Natural killer cell (primary cell): ENCODE data around the gene TOR1B. TPM values are rescaled to one million over a fixed set of nuclear protein-coding genes. Genes with fewer than 3 reads are reported as not detected.
A peak's percentile ranks its signal among the peaks of the same experiment; 100 is the strongest.

Experiments used
- ATAC-seq, 3 donors: fragments of 150-1000 bp in 2 of 3; fragments of 200-7000 bp in 1 of 3; cut with Tn5 transposase; 1 replicate in 1 of 3; 2 replicates in 2 of 3; pipeline ENCODE4 v1.10.0; 2021; ENCODE audit warnings: mild to moderate bottlenecking in 2 of 3, moderate library complexity in 2 of 3
- DNase-seq, 2 donors: peaks; one replicate each; pipeline versions ENCODE4 v3.0.0 to v3.0.0-alpha.2; 2013 to 2021; ENCODE audit warnings: mixed read lengths in 1 of 2
- H3K27ac ChIP-seq: one replicate; pipeline ENCODE4 v1.5.1; 2013; ENCODE audit warnings: mild to moderate bottlenecking, low read length
- H3K27me3 ChIP-seq: one replicate; pipeline ENCODE4 v1.6.1; 2013; ENCODE audit warnings: low read length; ENCODE audit not compliant: control insufficient read depth, insufficient read depth
- H3K36me3 ChIP-seq: one replicate; pipeline ENCODE4 v1.6.1; 2013; ENCODE audit warnings: low read length; ENCODE audit not compliant: control insufficient read depth, insufficient read depth
- H3K4me1 ChIP-seq: one replicate; pipeline ENCODE4 v1.6.1; 2013; ENCODE audit warnings: low read length; ENCODE audit not compliant: control insufficient read depth, insufficient read depth
- H3K4me3 ChIP-seq: one replicate; pipeline ENCODE4 v1.5.1; 2013; ENCODE audit warnings: low read length
- H3K9me3 ChIP-seq: one replicate; pipeline ENCODE4 v1.6.1; 2013; ENCODE audit warnings: low read length; ENCODE audit not compliant: control insufficient read depth, insufficient read depth
- H3K27ac Mint-ChIP-seq, 2 donors: one replicate each; pipeline ENCODE4 v1.8.0; 2022; ENCODE audit warnings: mild to moderate bottlenecking in 2 of 2, mixed read lengths in 2 of 2, moderate library complexity in 1 of 2
- H3K27me3 Mint-ChIP-seq, 2 donors: one replicate each; pipeline ENCODE4 v1.8.0; 2022; ENCODE audit warnings: low read depth in 2 of 2, mixed read lengths in 2 of 2
- H3K36me3 Mint-ChIP-seq: one replicate; pipeline ENCODE4 v1.8.0; 2022; ENCODE audit warnings: mixed read lengths
- H3K4me1 Mint-ChIP-seq, 2 donors: one replicate each; pipeline ENCODE4 v1.8.0; 2022; ENCODE audit warnings: mixed read lengths in 2 of 2
- H3K4me3 Mint-ChIP-seq: one replicate; pipeline ENCODE4 v1.8.0; 2022; ENCODE audit warnings: mild to moderate bottlenecking, moderate library complexity, mixed read lengths
- H3K9me3 Mint-ChIP-seq, 2 donors: one replicate each; pipeline ENCODE4 v1.8.0; 2022; ENCODE audit warnings: mixed read lengths in 2 of 2
- CTCF ChIP-seq: fragments of 200-600 bp; IDR thresholded peaks from one replicate; pipeline ENCODE4 v1.8.0; 2022; ENCODE audit warnings: antibody characterized with exemption
- WGBS: methylation state at CpG from one replicate; pipeline ENCODE4 v1.1.7; 2013; ENCODE audit warnings: missing lambda C conversion rate; ENCODE audit not compliant: insufficient coverage; 5-methylcytosine and 5-hydroxymethylcytosine counted together
- intact Hi-C: fragments of 100-400 bp; cut with micrococcal nuclease; formaldehyde crosslinking; loops from one replicate; pipeline ENCODE4 v1.14.2; 2022
- total RNA-seq, 4 donors: library from RNA; stranded (reverse); fragments of 120-200 nt in 1 of 4; gene quantifications; one replicate each; pipeline versions ENCODE4 v1.2.3 to v1.2.4, GENCODE V29; 2013 to 2022

The TOR1B gene
- total RNA-seq, 3 donors from 2014 or later (not counting 1 experiment from before 2014, with no cell fraction given), result 20.2 to 30.5 (median 23.9) TPM

GRCh38 chr9:129812385-129812784, 9.4 kb downstream of the TOR1B start:
- Histone ChIP-seq H3K36me3 (peaks cover 64% of the 10 kb centered on the region), H3K27me3 (no peaks in the 10 kb centered on the region), H3K4me1 (no peaks in the 10 kb centered on the region), H3K4me3 (no peak overlapping the region), H3K27ac (no peak overlapping the region), H3K9me3 (no peaks in the 10 kb centered on the region)
- whole genome bisulfite sequencing, result 96% methylated on average over 9 of the region's 9 CpGs
- H3K4me1 Mint-ChIP-seq, result peaks cover 9 to 16% of the 10 kb centered on the region in 2 donors
- ATAC-seq (no peak), DNase-seq (no peak)
- intact Hi-C loops, result no loop called here
- no peak overlapping the region for H3K4me3 Mint-ChIP-seq
- no peaks in the 10 kb centered on the region for H3K9me3 Mint-ChIP-seq
- peak overlapping the region in 1 of 2 donors; percentile 22 for H3K27ac Mint-ChIP-seq
- H3K36me3 Mint-ChIP-seq, result peaks cover 8% of the 10 kb centered on the region
- no peak for TF ChIP-seq CTCF
- H3K27me3 Mint-ChIP-seq, result no peaks in the 10 kb centered on the region

- no peaks in the 10 kb centered on the region for H3K27me3 ChIP-seq
- DNase-seq (no peak), ATAC-seq (no peak)
- no peak overlapping the region for H3K27ac ChIP-seq
- H3K9me3 Mint-ChIP-seq, result no peaks in the 10 kb centered on the region
- intact Hi-C loops, result no loop called here
- peaks cover 8% of the 10 kb centered on the region for H3K36me3 Mint-ChIP-seq
- H3K27ac Mint-ChIP-seq, result no peak overlapping the region
- no peak overlapping the region for H3K4me3 Mint-ChIP-seq
- peaks cover 13 to 18% of the 10 kb centered on the region in 2 donors for H3K4me1 Mint-ChIP-seq
- peaks cover 70% of the 10 kb centered on the region for H3K36me3 ChIP-seq
- TF ChIP-seq CTCF, result no peak
- H3K4me1 ChIP-seq, result no peaks in the 10 kb centered on the region
- H3K9me3 ChIP-seq, result no peaks in the 10 kb centered on the region
- H3K27me3 Mint-ChIP-seq, result no peaks in the 10 kb centered on the region
- no peak overlapping the region for H3K4me3 ChIP-seq
- WGBS, result 96% methylated on average over 9 of the region's 9 CpGs
Measured at GRCh38 chr9:129813661-129814060, 10.7 kb downstream of the TOR1B start.

- Histone ChIP-seq H3K4me1 (no peaks in the 10 kb centered on the region), H3K4me3 (no peak overlapping the region), H3K36me3 (peaks cover 67% of the 10 kb centered on the region), H3K27ac (no peak overlapping the region), H3K27me3 (no peaks in the 10 kb centered on the region), H3K9me3 (no peaks in the 10 kb centered on the region)
- WGBS, result 95% methylated on average over 17 of the region's 17 CpGs
- Mint-ChIP-seq H3K9me3 (no peaks in the 10 kb centered on the region), H3K27me3 (no peaks in the 10 kb centered on the region), H3K27ac (no peak overlapping the region), H3K36me3 (peaks cover 8% of the 10 kb centered on the region), H3K4me1 (peaks cover 18 to 21% of the 10 kb centered on the region in 2 donors), H3K4me3 (no peak overlapping the region)
- intact Hi-C loops, result no loop called here
- DNase-seq (no peak), ATAC-seq (no peak)
- TF ChIP-seq CTCF, result no peak
Measured at GRCh38 chr9:129814432-129815223, 11.6 kb downstream of the TOR1B start.

GRCh38 chr9:129815278-129815677, 12.3 kb downstream of the TOR1B start:
- DNase-seq, result no peak
- no peaks in the 10 kb centered on the region for H3K4me1 ChIP-seq
- H3K27ac ChIP-seq, result no peak overlapping the region
- intact Hi-C loops, result no loop called here
- ATAC-seq, result no peak
- no peaks in the 10 kb centered on the region for H3K27me3 ChIP-seq
- Mint-ChIP-seq H3K4me3 (no peak overlapping the region), H3K27ac (no peak overlapping the region), H3K9me3 (no peaks in the 10 kb centered on the region), H3K36me3 (peaks cover 8% of the 10 kb centered on the region), H3K27me3 (no peaks in the 10 kb centered on the region), H3K4me1 (peaks cover 18 to 19% of the 10 kb centered on the region in 2 donors)
- no peaks in the 10 kb centered on the region for H3K9me3 ChIP-seq
- WGBS, result 96% methylated on average over 11 of the region's 11 CpGs
- peaks cover 66% of the 10 kb centered on the region for H3K36me3 ChIP-seq
- H3K4me3 ChIP-seq, result no peak overlapping the region
- TF ChIP-seq CTCF, result no peak
